ENCODE data around the gene DUSP18.
A peak's percentile ranks its signal among the peaks of the same experiment; 100 is the strongest.
"Not testable (repeated sequence)": the region's sequence is repeated elsewhere in the genome, so short reads cannot be mapped to it uniquely, and the experiment has no call there.

The DUSP18 gene

GRCh38 chr22:30679895-30680690, 12.4 kb upstream of the DUSP18 start:
- not testable (repeated sequence) for DNase-seq (ENCODE audit: low read depth)

GRCh38 chr22:30676565-30676964, 8.9 kb upstream of the DUSP18 start:
- DNase-seq (ENCODE audit: low read depth): not testable (repeated sequence)

GRCh38 chr22:30675436-30675835, 7.8 kb upstream of the DUSP18 start:
- DNase-seq (ENCODE audit: low read depth): no peak

GRCh38 chr22:30674482-30674881, 6.8 kb upstream of the DUSP18 start:
- DNase-seq (ENCODE audit: low read depth): no peak

- no peak for DNase-seq (ENCODE audit: low read depth)
Observed at GRCh38 chr22:30673136-30673535, 5.5 kb upstream of the DUSP18 start.

GRCh38 chr22:30671071-30671470, 3.4 kb upstream of the DUSP18 start:
- no peak for DNase-seq (ENCODE audit: low read depth)

- DNase-seq (ENCODE audit: low read depth): no peak
Observed at GRCh38 chr22:30668386-30668710, 673 bp upstream of the DUSP18 start.

GRCh38 chr22:30667107-30667493, 575 bp downstream of the DUSP18 start:
- DNase-seq (ENCODE audit: low read depth): no peak

- DNase-seq (ENCODE audit: low read depth): no peak
Observed at GRCh38 chr22:30665786-30666185, 1.9 kb downstream of the DUSP18 start.

GRCh38 chr22:30665266-30665665, 2.4 kb downstream of the DUSP18 start:
- DNase-seq (ENCODE audit: low read depth): no peak

GRCh38 chr22:30664798-30665197, 2.9 kb downstream of the DUSP18 start:
- no peak for DNase-seq (ENCODE audit: low read depth)

- DNase-seq (ENCODE audit: low read depth): no peak
Observed at GRCh38 chr22:30662040-30662439, 5.6 kb downstream of the DUSP18 start.

- no peak for DNase-seq (ENCODE audit: low read depth)
Observed at GRCh38 chr22:30655532-30655931, 12.1 kb downstream of the DUSP18 start.

GRCh38 chr22:30654361-30654760, 13.3 kb downstream of the DUSP18 start:
- DNase-seq (ENCODE audit: low read depth): no peak

- DNase-seq (ENCODE audit: low read depth): no peak
Observed at GRCh38 chr22:30652852-30653251, 14.8 kb downstream of the DUSP18 start.

GRCh38 chr22:30650508-30651116, 17.1 kb downstream of the DUSP18 start:
- no peak for DNase-seq (ENCODE audit: low read depth)

GRCh38 chr22:30649430-30650007, 18.2 kb downstream of the DUSP18 start:
- peak; percentile 66 for DNase-seq (ENCODE audit: low read depth)

GRCh38 chr22:30648825-30649224, 18.9 kb downstream of the DUSP18 start:
- no peak for DNase-seq (ENCODE audit: low read depth)

GRCh38 chr22:30647536-30647935, 20.1 kb downstream of the DUSP18 start:
- no peak for DNase-seq (ENCODE audit: low read depth)

GRCh38 chr22:30646518-30647160, 21.0 kb downstream of the DUSP18 start:
- DNase-seq (ENCODE audit: low read depth): no peak

GRCh38 chr22:30643055-30643875, 24.4 kb downstream of the DUSP18 start:
- DNase-seq (ENCODE audit: low read depth): no peak

- DNase-seq (ENCODE audit: low read depth): no peak
Observed at GRCh38 chr22:30640839-30641430, 26.7 kb downstream of the DUSP18 start.
